K562 (cell line): ENCODE data around the gene RABL2B. TPM values are rescaled to one million over a fixed set of nuclear protein-coding genes. Genes with fewer than 3 reads are reported as not detected.

ENCODE experiments used
- CREM ChIP-seq: IDR thresholded peaks from 2 replicates; pipeline ENCODE4 v1.6.1; 2014; ENCODE audit warnings: antibody characterized with exemption, low read depth
- CXXC5 ChIP-seq: fragments of 250-450 bp; sonication (Bioruptor Pico); IDR thresholded peaks from 2 replicates; pipeline ENCODE4 v1.8.0; 2022; ENCODE audit warnings: inconsistent platforms, mild to moderate bottlenecking, moderate library complexity
- ELF1 ChIP-seq: fragments of 200-800 bp; sonication (Bioruptor generic); IDR thresholded peaks from 2 replicates; pipeline ENCODE4 v1.6.1; 2016; ENCODE audit warnings: missing genetic modification characterization, missing compliant biosample characterization
- ETS1 ChIP-seq: conservative IDR thresholded peaks from 2 replicates; pipeline ENCODE4 v1.6.1; 2011; ENCODE audit warnings: low read depth, mild to moderate bottlenecking, low read length; ENCODE audit not compliant: control insufficient read depth
- GABPA ChIP-seq: fragments of 200-800 bp; sonication (Bioruptor generic); conservative IDR thresholded peaks from 2 replicates; pipeline ENCODE4 v1.6.1; 2016; ENCODE audit warnings: low read depth, missing genetic modification characterization, missing compliant biosample characterization
- GABPB1 ChIP-seq: sonication (generic); formaldehyde crosslinking; IDR thresholded peaks from 2 replicates; pipeline ENCODE4 v1.8.0; 2022; ENCODE audit warnings: mild to moderate bottlenecking, missing genetic modification reagents
- HNRNPLL ChIP-seq: fragments of 200-400 bp; formaldehyde crosslinking; IDR thresholded peaks from 2 replicates; pipeline ENCODE4 v1.6.1; 2017; ENCODE audit warnings: low read length, low read depth, mild to moderate bottlenecking; ENCODE audit not compliant: poor library complexity, severe bottlenecking
- MAX ChIP-seq: sonication (generic); formaldehyde crosslinking; IDR thresholded peaks from 2 replicates; pipeline ENCODE4 v1.9.0; 2022; ENCODE audit warnings: mild to moderate bottlenecking, missing genetic modification reagents
- MXI1 ChIP-seq: IDR thresholded peaks from 2 replicates; pipeline ENCODE4 v1.6.1; 2011; ENCODE audit warnings: low read depth, mild to moderate bottlenecking, improper control_type of control experiment, low read length
- NFE2 ChIP-seq: IDR thresholded peaks from 2 replicates; pipeline ENCODE4 v1.6.1; 2014; ENCODE audit warnings: antibody characterized with exemption, low read depth
- NKRF ChIP-seq: fragments of 450-650 bp; IDR thresholded peaks from 2 replicates; pipeline ENCODE4 v1.6.1; 2016; ENCODE audit warnings: borderline replicate concordance
- PHF8 ChIP-seq: fragments of 200-600 bp; sonication (generic); IDR thresholded peaks from 2 replicates; pipeline ENCODE4 v1.6.1; 2012; ENCODE audit warnings: mixed run types, mild to moderate bottlenecking, inconsistent platforms, low read length, moderate library complexity, borderline replicate concordance
- RBFOX2 ChIP-seq: fragments of 200-400 bp; formaldehyde crosslinking; IDR thresholded peaks from 2 replicates; pipeline ENCODE4 v1.6.1; 2017; ENCODE audit warnings: low read depth, mild to moderate bottlenecking, low read length, moderate library complexity
- polyA plus RNA-seq, 8 experiments: library from polyadenylated mRNA; depleted of rRNA in 4 of 8; stranded (reverse) in 5 of 8; unstranded in 3 of 8; fragments of >200 nt; fragmentation: Nextera tagmentation in 2 of 8; fragmentation: Illumina TruSeq in 1 of 8; extraction: Ambion mirVana in 2 of 8; extraction: Trizol in 1 of 8; gene quantifications; 2 replicates each; pipeline versions ENCODE4 v1.2.1 to v1.2.3, GENCODE V29; 2011 to 2014; ENCODE audit warnings: inconsistent platforms in 1 of 8, missing spikeins in 1 of 8
- total RNA-seq, 7 experiments: library from RNA; depleted of rRNA in 6 of 7; stranded (reverse); fragments of >200 nt in 6 of 7; fragmentation: Illumina TruSeq in 2 of 7; extraction: Trizol in 2 of 7; gene quantifications; 2 replicates each; pipeline versions ENCODE4 v1.2.1 to v1.2.3, GENCODE V29; 2011 to 2021; ENCODE audit warnings: low replicate concordance in 1 of 7
- TF ChIP-seq, protein P1 (sequence below): sonication (generic); formaldehyde crosslinking; IDR thresholded peaks from 2 replicates; pipeline ENCODE4 v1.8.0; 2022; ENCODE audit warnings: mild to moderate bottlenecking, missing genetic modification reagents
- TF ChIP-seq, protein P2 (sequence below): sonication (generic); formaldehyde crosslinking; IDR thresholded peaks from 2 replicates; pipeline ENCODE4 v1.8.0; 2022; ENCODE audit warnings: missing genetic modification reagents, mild to moderate bottlenecking, moderate library complexity, borderline replicate concordance

RABL2B gene
- total and polyA plus RNA-seq, 9 of the 15 experiments (the other 6 are each of a cell fraction or from before 2014, with no cell fraction given) = 0.76 to 8.5 (median 3.6) TPM

DNA sequence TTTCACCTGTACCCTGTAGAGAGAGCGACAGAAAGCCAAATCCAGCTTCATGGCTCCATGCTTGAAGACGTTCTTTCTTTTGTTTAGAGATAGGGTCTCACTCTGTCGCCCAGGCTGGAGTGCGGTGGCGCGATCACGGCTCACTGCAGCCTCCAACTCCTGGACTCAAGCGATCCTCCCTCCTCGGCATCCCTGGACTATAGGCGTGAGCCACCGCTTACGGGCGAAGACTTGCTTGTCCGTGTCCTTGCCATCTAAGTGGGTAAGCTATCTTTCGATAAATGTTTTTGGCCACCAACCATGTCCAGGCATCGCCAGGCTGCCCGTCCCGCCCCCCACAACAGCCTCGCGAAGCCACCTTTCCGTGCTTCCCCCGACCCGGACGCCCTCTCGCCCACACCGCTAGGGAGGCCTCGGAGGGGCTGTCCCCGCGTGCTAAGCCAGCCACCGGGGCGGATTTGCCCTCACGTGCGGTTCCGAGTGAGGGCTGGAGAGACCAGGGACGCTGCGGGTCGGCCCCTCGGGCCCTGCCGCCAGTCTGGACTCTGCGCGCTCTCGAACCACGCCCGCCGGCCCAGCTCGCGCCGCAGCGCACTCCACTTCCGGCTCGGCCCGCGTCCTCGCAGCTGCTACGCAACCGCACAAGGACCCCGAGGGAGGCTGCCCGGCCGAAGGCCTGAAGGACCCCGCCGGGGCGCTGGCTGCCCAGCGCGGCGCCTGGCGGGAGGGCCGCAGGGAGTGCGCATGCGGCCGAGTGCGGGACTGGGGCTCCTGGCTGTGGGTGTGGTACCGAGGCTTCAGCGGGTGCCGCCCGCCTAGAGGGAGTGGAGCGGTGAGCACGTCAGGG is at the start of gene RABL2B (continued):
- TF ChIP-seq, protein P1, sequence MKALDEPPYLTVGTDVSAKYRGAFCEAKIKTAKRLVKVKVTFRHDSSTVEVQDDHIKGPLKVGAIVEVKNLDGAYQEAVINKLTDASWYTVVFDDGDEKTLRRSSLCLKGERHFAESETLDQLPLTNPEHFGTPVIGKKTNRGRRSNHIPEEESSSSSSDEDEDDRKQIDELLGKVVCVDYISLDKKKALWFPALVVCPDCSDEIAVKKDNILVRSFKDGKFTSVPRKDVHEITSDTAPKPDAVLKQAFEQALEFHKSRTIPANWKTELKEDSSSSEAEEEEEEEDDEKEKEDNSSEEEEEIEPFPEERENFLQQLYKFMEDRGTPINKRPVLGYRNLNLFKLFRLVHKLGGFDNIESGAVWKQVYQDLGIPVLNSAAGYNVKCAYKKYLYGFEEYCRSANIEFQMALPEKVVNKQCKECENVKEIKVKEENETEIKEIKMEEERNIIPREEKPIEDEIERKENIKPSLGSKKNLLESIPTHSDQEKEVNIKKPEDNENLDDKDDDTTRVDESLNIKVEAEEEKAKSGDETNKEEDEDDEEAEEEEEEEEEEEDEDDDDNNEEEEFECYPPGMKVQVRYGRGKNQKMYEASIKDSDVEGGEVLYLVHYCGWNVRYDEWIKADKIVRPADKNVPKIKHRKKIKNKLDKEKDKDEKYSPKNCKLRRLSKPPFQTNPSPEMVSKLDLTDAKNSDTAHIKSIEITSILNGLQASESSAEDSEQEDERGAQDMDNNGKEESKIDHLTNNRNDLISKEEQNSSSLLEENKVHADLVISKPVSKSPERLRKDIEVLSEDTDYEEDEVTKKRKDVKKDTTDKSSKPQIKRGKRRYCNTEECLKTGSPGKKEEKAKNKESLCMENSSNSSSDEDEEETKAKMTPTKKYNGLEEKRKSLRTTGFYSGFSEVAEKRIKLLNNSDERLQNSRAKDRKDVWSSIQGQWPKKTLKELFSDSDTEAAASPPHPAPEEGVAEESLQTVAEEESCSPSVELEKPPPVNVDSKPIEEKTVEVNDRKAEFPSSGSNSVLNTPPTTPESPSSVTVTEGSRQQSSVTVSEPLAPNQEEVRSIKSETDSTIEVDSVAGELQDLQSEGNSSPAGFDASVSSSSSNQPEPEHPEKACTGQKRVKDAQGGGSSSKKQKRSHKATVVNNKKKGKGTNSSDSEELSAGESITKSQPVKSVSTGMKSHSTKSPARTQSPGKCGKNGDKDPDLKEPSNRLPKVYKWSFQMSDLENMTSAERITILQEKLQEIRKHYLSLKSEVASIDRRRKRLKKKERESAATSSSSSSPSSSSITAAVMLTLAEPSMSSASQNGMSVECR = peak; percentile 92
- peak; percentile 67 for TF ChIP-seq GABPA (tag)
- peak; percentile 53; the same call in 1 of the 2 replicates for TF ChIP-seq CXXC5 (CRISPR knock-in tag)
- TF ChIP-seq ETS1 = peak; percentile 89
- TF ChIP-seq MXI1 = peak; percentile 89
- peak; percentile 45 for TF ChIP-seq MAX (CRISPR knock-in tag)
- TF ChIP-seq HNRNPLL = peak; percentile 45
- TF ChIP-seq PHF8 = peak; percentile 24; the same call in 1 of the 2 replicates
- TF ChIP-seq CREM = 0 out of 2 replicates have a peak, but pooled peaks have one; percentile 18
- peak; percentile 72 for TF ChIP-seq GABPB1 (CRISPR knock-in tag)
- peak; percentile 52 for TF ChIP-seq RBFOX2
- peak; percentile 85 for TF ChIP-seq ELF1 (tag)
- TF ChIP-seq, protein P2, sequence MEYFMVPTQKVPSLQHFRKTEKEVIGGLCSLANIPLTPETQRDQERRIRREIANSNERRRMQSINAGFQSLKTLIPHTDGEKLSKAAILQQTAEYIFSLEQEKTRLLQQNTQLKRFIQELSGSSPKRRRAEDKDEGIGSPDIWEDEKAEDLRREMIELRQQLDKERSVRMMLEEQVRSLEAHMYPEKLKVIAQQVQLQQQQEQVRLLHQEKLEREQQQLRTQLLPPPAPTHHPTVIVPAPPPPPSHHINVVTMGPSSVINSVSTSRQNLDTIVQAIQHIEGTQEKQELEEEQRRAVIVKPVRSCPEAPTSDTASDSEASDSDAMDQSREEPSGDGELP (CRISPR knock-in tag) = peak; percentile 41; the same call in 1 of the 2 replicates
- peak; percentile 70; the same call in 1 of the 2 replicates for TF ChIP-seq NKRF
- TF ChIP-seq NFE2 = peak; percentile 51
